Activated CD4-positive, CD25-positive, alpha-beta regulatory T cell treated with anti-CD3 and anti-CD28 coated beads, Interleukin-2, amount 50 U/mL, for 72 hours (primary cell): Measurements from ENCODE around the gene DNAJC2.
"Not testable (repeated sequence)": the region's sequence is repeated elsewhere in the genome, so short reads cannot be mapped to it uniquely, and the experiment has no call there.

Source experiments
- DNase-seq: peaks from one replicate; pipeline ENCODE4 v3.0.0; 2021

The DNAJC2 gene

GRCh38 chr7:103264054-103264453 lies 80.5 kb downstream of the DNAJC2 start:
- not testable (repeated sequence) for DNase-seq
